Stimulated activated CD4-positive, alpha-beta T cell treated with anti-CD3 and anti-CD28 coated beads, Interleukin-4, amount 100 ng/mL, for 4 hours (primary cell): ENCODE results near the gene UBASH3B.

Experiments
- DNase-seq, 2 experiments: peaks; one replicate each; pipeline ENCODE4 v3.0.0-alpha.2; 2020

UBASH3B gene

DNA sequence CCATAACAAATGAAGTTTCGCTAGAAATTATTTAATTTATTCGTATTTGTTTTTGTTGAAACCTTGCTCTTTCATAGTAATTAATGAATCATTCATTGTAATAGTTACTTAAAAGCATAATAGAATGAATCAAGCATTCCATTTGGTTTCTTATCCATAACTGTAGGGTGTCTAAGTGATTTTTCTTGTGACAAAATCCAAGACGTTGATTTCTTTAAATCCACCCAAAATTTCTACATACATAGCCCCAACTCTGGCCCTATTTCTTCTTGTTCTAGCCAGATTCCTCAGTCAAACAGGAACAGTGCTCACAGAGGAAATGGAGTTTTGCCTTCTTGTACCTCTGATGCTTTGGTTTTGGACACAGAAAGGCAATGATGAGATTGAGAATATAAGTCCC lies 25.5 kb downstream of the UBASH3B start:
- DNase-seq, result no peak

DNA sequence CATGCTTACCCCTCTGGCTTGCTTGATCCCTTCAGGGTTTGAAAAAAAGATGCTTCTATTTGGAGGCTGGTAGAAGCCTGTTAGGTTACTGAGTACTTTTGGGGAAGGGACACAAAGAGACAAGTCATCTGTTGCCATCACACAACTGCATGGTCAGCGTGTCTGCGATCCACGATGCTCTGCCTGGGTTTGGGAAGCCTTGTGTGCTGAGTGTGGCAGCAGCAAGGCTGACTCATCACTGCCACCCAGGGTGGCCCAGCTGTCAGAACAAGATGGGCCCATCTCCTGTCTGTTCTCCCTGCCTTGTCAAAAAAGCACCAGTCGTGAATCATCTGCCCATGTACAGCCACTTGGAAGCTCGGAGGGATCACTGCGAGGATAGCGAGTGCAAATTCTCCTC lies 26.2 kb downstream of the UBASH3B start:
- DNase-seq, result no peak

DNA sequence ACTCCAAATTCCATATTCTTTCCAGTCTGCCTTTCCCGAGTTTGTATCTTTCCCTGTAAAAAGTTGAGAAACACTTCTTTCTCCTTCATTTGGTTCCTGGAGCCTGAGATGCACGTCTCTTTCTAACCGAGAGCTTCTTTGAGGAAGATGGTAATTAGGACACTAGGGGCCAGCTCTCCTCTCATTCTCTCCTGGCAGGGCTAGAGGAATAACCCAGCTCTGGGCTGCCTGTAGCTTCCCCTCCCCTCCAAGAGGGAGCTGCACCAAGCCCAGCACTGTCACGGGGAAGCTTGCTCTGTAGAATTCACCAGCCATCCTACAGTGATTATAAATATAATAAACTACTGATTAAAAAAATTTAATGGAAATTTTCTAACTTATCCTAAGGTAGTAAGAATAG lies 26.9 kb downstream of the UBASH3B start:
- no peak for DNase-seq

DNA sequence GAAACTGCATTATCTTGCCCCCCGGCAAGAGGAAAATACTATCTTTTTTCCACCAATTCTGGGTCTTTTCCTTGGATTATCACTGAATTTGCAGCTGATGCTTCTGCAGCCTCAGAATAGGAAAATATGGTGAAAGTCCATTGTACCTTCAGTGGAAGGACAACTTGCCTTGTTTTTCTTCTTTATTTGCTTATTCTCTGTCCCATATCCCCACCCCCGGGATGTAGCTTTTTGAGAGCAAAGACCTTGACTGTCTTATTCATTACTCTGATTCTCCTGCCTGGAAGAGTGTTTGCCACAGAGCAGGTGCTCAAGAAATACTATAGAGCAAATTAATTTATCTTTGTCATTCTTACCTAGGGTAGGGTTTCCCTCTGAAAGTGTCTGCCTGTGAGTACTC lies 29.5 kb downstream of the UBASH3B start:
- DNase-seq, result no peak

DNA sequence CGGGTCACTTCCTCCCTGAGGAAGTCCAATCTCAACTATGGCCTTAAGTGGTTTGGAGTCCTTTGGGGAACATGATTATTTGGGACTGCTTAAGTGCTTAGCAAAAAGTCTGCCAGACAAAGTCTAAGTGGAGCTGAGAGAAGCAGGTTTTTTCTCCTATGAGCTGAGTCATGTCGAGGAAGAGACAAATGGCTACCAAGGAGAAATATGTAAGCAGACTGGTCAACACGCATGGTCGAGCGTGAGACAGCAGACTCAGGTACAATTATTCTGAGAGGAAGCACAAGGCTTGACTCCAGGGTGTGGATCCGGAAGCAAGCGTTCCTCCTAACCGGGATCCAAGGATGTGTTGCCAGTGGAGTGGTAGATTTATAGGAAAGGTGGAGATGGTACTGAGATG lies 30.6 kb downstream of the UBASH3B start:
- no peak for DNase-seq

DNA sequence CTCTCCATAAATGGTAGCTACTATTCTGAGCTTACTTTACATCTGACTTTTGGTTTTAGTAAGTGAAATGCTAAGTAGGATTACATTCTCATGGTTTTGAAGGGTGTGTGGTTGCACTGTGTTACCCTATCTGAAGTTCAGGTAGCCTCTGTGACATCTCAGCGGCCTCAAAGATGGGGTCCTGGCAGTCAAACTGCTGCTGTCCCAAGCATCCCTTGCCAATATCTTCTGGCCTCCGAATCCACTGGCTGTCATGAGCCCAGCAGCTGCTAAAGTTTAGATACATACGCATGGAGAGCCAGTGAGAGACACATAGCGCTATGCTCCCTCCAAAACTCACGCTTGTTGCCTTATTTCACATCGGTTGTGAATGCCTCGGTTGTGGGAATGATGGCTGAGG lies 34.9 kb downstream of the UBASH3B start:
- DNase-seq, result no peak

DNA sequence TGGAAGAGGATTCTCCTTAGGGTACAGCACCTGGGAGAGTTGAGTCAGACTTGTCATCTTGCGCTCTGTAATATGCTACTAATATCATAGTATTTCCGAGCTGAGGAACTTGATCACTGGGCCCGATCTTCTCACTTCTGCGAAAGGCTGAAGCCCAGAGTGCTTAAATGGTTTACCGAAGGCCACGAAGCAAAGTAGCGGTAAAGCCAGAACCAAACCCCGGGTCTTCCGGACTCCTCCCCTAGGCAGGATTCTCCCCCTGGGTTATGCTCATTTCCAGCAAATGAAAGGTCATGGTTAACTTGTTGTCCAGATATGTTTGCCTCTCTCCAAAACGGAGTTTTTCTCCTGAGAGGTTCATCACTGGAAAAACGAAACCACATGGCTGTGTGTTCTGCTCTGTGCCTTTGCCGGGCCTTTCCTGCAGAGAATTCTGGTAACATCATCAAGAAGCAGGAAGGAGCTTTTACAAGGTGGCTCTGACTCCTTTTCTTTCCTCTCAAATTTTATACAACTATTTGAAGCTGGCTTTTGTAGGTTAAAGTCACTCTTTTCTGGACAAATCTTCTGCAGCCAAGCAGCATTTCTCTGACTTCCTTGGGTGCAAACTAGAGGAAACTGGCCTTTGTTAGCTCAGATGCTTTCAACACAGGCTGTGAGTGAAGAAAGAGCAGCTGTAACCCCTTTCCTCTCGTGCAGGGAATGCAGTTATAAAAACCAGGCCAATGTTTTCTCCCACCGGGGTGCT lies 35.5 kb downstream of the UBASH3B start:
- DNase-seq, result no peak

DNA sequence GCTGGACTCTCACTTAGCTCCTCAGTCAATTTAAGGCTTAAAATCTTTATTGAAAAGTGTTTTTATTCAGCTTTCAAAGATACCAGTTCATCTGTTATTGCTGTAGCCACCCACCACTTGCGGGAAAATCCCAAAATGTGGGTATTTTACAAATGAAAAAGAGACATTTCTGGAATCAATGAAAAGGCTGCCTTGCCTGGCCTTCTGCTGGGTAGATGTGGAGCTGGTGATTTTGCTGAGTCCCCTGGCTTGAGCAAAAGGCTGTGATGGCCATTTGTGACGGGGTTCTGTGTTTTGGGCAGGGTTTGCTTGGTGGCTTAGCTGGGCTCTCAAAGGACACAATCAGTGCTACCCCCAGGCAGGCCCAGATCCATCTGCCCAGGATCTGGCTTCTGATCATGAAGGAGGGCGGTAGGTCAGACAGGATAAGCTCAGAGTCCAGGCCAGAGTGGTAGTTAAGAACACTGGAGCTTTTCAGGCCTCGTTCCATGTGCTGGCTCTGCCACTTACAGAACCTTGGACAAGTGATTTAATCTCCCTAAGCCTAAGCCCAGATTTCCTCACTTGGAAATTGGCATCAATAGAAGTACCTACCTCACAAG lies 36.1 kb downstream of the UBASH3B start:
- no peak for DNase-seq

DNA sequence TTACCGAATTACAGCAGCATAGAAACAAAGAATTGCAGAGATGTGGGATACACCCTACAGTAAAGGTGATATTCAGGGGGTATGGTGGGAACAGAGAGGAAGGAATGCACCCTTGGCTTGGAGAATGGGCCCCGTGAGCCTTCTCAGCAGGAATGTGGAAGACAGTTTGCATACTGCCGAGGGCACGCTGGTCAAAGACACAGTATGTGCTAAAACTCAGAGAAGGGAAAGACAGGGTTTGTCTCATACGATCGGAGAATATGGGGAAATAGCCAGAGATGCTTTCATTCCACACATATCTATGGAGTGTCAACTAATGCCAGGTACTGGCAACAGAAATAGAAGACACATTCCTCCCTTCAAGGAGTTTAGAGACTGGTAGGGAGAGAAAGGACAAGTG lies 36.9 kb downstream of the UBASH3B start:
- no peak for DNase-seq

DNA sequence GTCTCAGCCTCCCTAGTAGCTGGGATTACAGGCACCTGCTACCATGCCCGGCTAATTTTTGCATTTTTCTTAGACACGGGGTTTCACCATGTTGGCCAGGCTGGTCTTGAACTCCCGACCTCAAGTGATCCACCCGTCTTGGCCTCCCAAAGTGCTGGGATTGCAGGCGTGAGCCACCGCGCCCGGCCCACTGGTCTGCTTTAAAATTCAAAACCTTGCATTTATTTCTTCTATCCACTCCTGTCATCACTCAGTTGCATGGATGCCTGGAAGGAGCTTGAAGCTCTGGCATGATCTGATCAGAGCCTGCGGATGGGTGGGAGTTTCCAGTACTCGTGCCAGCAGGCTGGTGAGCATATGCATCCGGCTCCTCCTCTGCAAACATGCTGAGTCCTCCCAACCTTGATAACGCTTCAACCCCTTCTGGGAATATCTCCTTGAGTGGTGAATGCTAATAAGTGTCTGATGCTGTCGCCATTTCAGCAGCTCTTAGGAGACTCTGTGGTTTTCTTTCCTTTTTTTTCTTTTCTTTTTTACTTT lies 39.6 kb downstream of the UBASH3B start:
- no peak for DNase-seq

DNA sequence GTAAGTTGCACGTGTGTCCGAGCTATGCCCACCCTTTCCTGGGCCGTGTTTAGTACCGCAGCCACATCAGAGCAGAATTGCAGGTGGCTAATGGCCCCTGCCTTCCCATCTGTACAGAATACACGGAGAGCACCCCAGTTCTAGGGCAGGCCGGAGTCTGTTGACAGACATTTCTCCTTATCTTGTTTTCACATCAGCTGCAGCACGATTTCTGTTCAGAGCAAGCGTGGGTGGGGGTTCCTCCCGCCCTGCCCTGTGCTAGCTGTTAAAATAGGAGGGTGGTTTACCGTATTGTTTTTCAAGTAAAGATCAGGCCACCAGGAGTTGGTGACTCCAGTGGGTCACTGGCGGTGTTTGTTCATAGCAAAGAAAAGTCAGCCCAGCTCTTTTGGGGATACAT lies 41.1 kb downstream of the UBASH3B start:
- peak; percentile 45 to 71 for DNase-seq

DNA sequence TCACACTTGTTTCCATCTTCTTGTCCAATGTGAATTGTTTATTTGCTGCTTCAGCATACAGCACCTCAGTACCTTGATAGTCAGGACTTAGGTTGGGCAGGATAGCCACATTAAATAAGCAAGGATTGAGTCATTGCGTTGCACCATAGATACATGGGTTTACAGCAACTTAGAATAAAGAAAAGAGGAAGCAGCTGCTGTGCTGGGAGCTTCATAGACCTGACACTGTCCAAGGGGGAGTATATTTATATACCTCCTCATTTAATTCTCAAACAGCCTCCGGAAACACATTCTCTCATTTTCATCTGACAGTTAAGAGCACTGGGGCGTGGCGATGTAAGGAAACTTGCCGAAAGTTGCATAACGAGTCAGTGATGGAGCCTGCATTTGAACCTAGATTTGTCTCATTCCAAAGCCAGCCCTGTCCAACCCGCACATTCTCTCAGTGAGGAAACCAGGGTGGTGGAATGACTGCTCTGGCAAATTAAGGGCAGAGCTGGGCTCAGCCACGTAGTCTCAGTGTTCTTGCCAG lies 42.2 kb downstream of the UBASH3B start:
- no peak for DNase-seq

DNA sequence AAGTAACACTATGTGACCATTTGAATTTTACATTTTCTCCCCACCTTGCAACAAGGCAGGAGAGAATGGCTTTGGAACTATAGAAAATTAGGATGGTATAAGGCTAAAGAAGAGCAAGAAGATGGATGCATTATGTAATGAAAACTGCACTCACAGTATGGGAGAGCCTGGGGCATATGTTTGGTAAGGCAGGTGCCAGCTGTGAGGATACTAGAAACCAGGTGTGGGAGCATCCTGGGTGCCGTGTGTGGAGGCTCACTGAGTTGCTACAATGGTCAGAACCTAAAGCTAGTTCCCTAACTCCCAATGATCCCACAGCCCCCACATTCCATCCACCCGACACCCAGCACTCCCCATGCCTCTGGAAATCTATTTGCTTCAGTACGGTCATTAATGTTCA lies 42.9 kb downstream of the UBASH3B start:
- DNase-seq, result no peak

DNA sequence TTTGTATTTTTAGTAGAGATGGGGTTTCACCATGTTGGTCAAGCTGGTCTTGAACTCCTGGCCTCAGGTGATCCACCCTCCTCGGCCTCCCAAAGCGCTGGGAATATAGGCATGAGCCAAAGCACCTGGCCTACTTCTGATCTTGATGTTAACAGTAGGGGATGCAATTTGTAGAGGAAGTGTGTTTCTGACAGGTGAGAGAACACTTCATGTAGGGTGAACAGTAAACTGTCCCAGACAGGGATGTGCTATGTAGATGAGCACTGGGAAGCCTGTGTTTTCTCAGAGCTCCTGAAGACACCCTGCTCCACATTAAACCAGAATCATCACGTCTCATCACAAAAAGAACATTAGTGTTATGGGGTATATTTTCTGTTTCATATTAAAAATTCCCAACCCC lies 45.1 kb downstream of the UBASH3B start:
- no peak for DNase-seq

DNA sequence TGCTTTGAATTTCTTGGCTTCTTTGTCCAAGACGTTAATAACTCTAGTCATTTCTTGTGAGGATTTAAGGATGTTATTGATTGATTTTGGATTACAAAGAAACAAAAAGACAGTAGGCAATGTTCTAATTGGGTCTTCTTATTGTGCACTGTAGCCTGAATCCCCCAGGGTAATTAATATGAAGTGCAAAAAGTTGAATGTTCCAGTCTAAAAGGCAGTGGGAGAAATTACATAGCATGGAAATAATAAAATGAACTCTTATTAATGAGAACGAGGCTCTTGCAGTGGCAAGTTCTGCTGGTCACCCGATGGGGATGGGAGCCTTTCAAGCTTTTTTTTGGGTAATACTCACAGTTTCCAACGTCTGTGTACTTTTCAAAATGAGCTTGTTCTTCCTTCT lies 45.6 kb downstream of the UBASH3B start:
- DNase-seq, result no peak

DNA sequence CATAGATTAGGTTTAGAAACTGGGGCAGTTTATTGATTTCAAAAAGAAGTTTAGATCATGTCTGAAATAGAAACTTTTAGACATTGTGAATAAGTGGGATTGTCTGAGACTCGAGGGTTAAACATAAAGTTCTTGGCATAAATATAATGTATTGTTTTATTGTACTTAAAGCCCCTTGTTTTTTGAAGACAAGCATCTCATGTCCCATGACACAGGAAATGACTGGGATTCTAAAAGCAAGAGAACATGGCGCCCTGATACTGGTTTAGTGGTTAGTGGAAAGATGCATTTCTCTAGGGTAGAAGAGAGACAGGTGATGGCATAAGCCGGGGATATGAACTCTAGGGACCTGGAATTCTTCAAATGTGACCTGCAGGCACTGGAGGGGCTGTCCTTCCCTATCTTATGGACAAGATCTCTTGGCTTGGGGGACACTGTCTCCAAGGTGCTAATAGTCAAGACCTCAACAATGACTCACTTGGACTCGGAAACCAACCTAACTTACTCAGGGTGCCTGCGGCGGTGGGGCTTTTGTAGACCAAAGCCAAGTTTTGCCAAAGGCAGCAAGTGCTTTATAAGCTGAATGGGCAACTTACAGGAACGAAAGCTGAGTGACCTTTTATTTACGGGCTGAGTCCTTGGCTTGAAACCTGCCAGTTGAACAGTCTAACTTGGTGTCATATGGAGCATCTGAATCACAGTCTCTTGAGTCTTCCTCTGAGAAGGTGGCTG lies 48.2 kb downstream of the UBASH3B start:
- DNase-seq, result no peak

DNA sequence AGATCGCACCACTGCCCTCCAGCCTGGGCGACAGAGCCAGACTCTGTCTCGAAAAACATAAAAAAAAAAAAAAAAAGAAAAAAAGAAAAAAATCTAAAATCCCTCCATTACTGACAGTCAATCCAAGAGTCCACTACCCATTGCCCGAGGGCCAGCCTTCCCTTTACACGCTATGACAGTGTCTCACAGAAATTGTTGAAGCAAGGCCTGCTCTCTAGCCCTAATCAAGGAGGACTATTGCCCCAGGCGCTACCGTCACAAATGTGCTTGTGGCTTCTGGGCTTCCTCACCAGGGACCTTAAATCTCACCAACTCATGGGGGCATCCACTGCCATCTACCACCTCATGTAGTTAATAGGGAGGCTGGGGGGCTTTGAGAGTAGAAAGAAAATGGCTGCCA lies 49.9 kb downstream of the UBASH3B start:
- DNase-seq, result no peak

DNA sequence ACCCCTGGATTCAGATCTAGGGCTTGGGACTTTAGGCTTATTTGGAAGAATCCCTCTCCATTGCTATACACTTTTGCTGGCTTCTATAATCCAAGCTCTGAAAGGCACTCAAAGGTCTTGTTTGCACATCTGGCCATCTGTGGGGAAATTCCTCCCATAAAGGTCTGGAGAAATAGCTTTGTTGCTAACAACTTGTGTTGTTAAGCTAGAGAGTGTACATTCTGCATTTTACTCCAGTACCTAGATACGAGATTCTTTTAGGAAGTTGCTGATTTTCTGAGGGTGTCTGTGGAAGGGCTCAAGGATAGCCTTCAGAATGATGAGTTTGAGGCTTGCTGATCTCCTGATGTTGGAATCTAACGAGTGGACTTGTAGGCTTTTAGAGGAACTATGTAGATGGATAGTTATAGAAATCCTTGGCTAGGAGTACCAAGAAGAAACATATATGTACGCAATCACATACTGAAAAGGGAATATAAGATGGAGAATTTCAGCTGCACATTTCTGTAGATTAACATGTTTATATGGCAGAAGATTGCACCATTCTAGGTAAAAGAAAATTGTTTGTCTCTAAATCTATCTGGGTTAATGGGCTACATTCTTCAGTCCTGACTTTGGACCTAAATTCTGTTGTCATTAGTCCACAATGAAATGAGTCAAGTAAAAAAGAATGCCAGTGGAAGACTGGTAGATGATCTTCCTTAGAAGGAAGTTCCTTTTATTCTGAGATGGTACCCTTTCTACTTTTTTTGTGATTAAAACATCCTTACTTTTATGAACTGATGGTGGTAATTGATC lies 51.0 kb downstream of the UBASH3B start:
- DNase-seq, result no peak

DNA sequence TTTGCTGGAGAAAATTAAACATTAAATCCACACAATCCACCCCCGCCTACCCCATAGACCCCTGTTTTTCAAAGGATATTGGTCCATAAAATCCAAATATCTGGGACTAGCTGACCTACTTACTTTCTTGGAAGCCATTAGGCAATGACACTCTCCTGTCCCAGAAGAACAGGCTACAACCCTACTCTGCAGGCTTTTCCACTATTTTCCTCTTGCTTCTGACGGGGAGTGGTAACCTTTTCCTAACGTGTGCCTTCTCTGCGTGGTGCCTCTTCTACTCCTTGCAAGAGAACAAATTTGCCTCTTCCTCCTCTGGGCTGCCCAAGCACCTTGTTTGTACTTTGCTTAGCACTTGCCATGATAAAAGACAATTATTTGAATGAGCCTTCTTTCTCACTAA lies 51.6 kb downstream of the UBASH3B start:
- DNase-seq, result no peak

DNA sequence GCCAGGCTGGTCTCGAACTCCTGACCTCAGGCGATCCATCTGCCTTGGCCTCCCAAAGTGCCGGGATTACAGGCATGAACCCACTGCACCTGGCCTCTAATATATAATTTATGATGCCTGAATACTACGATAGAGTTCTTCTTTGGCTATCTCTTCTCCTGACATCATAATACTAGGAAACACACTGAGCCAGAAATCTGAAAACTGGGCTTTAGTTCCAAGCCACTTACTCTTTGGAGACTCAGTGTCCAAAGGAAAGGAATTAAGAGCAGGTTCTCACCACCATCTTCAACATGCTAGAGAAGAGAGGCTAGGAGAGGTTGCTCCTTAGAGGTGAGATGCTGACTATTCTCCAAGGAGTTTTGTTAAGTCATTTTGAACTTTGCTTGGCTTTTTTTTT lies 52.4 kb downstream of the UBASH3B start:
- DNase-seq, result no peak

DNA sequence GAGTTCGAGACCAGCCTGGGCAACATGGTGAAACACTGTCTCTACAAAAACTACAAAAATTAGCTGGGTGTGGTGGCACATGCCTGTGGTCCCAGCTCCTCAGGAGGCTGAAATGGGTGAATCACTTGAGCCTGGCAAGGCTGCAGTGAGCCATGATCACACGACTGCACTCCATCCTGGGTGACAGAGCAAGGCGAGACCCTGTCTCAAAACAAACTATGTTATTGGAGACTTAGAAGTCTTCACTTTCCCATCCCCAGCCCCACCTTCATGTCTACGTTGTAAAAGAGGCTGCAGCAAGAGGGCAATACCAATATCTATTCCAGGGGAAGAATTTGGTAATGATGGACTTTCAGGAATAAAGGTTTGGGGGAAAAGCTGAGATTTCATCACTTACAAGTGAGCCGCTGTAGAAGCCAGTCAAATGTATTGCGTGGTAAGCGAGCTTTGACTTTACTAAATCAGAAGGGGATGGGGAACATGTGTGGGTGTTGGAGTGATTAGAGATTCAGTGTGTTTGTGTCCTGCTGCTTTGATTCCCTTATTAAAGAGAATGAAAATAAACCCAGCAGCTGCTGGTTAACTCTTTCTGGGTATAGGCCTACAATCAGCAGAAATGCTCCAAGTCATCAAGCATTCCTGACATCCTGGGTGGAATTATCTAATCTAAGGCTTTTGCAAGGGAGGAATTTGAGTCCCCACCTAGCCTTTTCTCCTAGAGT lies 53.7 kb downstream of the UBASH3B start:
- no peak for DNase-seq

DNA sequence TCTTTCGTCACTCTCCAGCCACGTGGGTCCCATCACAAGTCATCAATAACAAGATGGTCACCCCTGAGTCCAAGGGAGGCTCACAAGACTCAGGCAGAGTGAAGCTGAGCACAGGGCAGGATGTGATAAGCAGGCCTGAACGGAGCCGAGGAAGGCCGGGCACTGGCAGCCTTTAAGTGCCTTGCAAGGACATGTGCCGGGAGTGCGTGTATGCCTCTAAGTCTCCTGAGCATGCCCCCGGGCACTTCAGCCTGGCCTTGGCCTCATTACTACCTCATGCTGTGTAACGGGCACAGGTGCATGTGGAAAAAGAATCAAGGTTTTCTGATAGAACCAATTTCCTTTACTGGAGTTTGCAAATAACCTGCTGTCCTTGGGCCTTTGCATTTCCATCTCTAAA lies 55.8 kb downstream of the UBASH3B start:
- no peak for DNase-seq
